ENCODE measurements around the gene LMBR1L. TPM values are rescaled to one million over a fixed set of nuclear protein-coding genes. Genes with fewer than 3 reads are reported as not detected.

Gene LMBR1L
- total and polyA plus RNA-seq, 4 experiments from 2014 or later = 35.9 to 226 (median 134) TPM

DNA sequence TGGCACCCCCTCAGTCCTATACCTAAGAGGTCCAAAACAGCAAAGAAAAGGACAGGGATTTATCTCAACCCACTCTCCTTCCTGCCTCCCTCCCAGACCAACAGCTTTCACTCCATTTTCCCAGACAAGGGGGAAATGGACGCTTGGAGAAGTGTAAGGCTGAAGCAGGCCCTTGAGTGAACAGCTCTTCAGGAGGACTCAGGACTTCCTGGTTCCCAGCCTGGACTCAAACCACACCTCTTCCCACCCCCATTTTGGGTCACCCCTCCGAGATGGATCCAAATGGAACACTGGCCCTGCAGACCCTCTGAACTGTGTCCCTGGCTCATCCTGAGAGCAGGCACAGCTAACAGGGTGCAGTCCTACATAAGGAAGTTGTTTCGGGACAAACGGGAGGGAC is 52.8 kb downstream of the LMBR1L start:
- Mint-ChIP-seq H3K4me1 (peaks cover 45 to 69% (median 58%) of the 10 kb centered on the region in 4 donors), H3K36me3 (peaks cover 16 to 44% of the 10 kb centered on the region in 2 donors), H3K4me3 (peak overlapping the region; percentile 90 to 96 (median 94)), H3K27me3 (no peaks in the 10 kb centered on the region), H3K9me3 (peaks cover 0 to 1% (median 0%) of the 10 kb centered on the region in 8 donors), H3K27ac (peak overlapping the region; percentile 76 to 96 (median 89))
- no peaks in the 10 kb centered on the region for H3K27me3 ChIP-seq (ENCODE audit: insufficient read depth, low read length)
- DNase-seq = no peak
- H3K36me3 ChIP-seq (ENCODE audit: insufficient read depth, low read length) = peaks cover 22% of the 10 kb centered on the region
- H3K27ac ChIP-seq (ENCODE audit: low read depth, low read length) = peak overlapping the region; percentile 90
- peaks cover 56% of the 10 kb centered on the region for H3K4me1 ChIP-seq (ENCODE audit: insufficient read depth, low read length)
- intact Hi-C loops (cut with micrococcal nuclease) = loop anchor here (2.0 kb wide), 1 partner anchor 39 kb away; the partner anchor contains the start of gene PRKAG1
- H3K9me3 ChIP-seq (ENCODE audit: control insufficient read depth in 1 of 2, low read length in 2 of 2) = no peaks in the 10 kb centered on the region
- CTCF ChIA-PET (ENCODE audit: partially characterized antibody) = interaction anchor here (0.7 to 2.0 kb wide), 5 partner anchors 13 to 72 kb away, joined by 3 to 5 read pairs (median 4); no protein-coding TSS in a partner anchor
- POLR2A ChIA-PET (ENCODE audit: partially characterized antibody) = interaction anchor here (0.9 to 2.0 kb wide), 6 partner anchors 12 to 130 kb away, joined by 3 to 12 read pairs (median 4); partner anchors contain the start of genes LMBR1L, RHEBL1, TUBA1A and TUBA1B
- H3K4me3 ChIP-seq (ENCODE audit: low read length in 2 of 2) = peak overlapping the region; percentile 82 to 97

DNA sequence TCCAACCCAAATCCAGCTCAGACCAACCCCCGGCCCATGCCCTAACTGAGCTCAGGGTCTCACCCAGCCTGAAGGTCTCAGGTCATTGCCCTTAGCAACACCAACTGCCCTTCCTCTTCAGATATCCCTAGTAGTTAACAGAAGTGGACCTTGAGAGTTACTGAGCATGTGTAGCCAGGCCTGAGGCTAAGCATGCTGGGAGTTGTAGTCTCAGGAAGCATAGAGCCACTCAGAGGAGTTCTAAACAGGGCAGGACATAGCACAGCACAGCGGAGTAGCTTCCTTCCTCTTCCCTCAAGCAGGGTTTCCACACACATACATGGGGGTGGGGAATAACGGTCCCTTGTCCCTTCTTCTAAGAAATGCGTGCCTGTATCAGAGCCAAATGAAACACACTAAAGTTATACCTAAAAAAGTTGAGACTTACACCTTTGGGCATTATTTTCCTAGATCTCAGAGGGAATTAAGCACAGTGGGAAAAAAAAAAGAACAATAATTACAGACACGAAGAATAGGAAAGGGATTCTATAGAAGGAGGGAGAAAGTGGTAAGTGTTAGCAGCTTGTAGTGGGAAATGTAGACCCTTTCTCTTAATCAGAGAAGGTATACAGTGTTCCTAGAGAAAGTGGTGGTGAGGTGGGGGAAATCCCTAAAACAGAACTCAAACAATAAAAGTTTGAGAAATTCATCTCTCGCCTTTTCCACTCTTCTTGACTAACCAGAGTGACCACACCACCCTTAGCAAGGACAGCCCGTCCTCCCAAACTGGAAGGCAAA is 54.5 kb downstream of the LMBR1L start:
- Histone ChIP-seq H3K36me3 (ENCODE audit: insufficient read depth, low read length) (peaks cover 39% of the 10 kb centered on the region), H3K27me3 (ENCODE audit: insufficient read depth, low read length) (no peaks in the 10 kb centered on the region), H3K9me3 (ENCODE audit: control insufficient read depth in 1 of 2, low read length in 2 of 2) (no peaks in the 10 kb centered on the region), H3K27ac (ENCODE audit: low read depth, low read length) (peak overlapping the region; percentile 90), H3K4me3 (ENCODE audit: low read length in 2 of 2) (peak overlapping the region in 1 of 2 donors; percentile 13), H3K4me1 (ENCODE audit: insufficient read depth, low read length) (peaks cover 51% of the 10 kb centered on the region)
- Mint-ChIP-seq H3K9me3 (peaks cover 0 to 1% (median 0%) of the 10 kb centered on the region in 8 donors), H3K27ac (peak overlapping the region; percentile 76 to 96 (median 89)), H3K4me3 (peak overlapping the region; percentile 73 to 96 (median 92)), H3K27me3 (no peaks in the 10 kb centered on the region), H3K4me1 (peaks cover 48 to 67% (median 56%) of the 10 kb centered on the region in 4 donors), H3K36me3 (peaks cover 31 to 59% of the 10 kb centered on the region in 2 donors)
- intact Hi-C loops (cut with micrococcal nuclease) = loop anchor here (2.0 kb wide), 1 partner anchor 37 kb away; the partner anchor contains the start of gene PRKAG1
- DNase-seq = peak; percentile 54 to 74 (median 58)
- CTCF ChIA-PET (ENCODE audit: partially characterized antibody) = interaction anchor here (0.5 to 4.5 kb wide), 4 partner anchors 8 to 58 kb away, joined by 4 to 26 read pairs (median 7); no protein-coding TSS in a partner anchor
- POLR2A ChIA-PET (ENCODE audit: partially characterized antibody) = interaction anchor here (0.8 to 1.9 kb wide), 7 partner anchors 14 to 75 kb away, joined by 3 to 13 read pairs (median 7); partner anchors contain the start of genes RHEBL1 and TUBA1B

DNA sequence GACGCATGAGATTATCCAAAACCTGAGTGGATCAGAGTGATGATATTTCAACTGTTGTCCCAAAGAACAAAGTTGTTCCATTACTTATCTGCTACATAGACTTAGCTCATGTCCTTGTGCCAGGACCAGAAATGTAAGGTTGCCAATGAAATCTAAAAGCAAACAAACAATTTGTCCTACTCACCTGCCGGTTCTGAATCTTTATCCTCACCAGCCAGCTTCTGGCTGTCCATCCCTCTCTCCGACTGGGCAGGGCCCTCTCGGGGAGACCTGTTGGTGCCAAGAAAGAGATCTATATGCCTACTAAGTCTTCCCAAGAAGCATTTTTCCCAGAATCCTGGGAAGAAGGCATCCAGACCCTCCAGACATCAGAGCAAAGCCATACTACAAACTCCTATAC is 55.6 kb downstream of the LMBR1L start:
- peak overlapping the region in 6 of 7 donors; percentile 46 to 96 (median 81) for H3K27ac Mint-ChIP-seq
- no peak for DNase-seq
- H3K4me3 Mint-ChIP-seq = peak overlapping the region in 1 of 8 donors; percentile 39
- Histone ChIP-seq H3K36me3 (ENCODE audit: insufficient read depth, low read length) (peaks cover 50% of the 10 kb centered on the region), H3K27ac (ENCODE audit: low read depth, low read length) (no peak overlapping the region), H3K4me1 (ENCODE audit: insufficient read depth, low read length) (peaks cover 48% of the 10 kb centered on the region), H3K4me3 (ENCODE audit: low read length in 2 of 2) (no peak overlapping the region), H3K9me3 (ENCODE audit: control insufficient read depth in 1 of 2, low read length in 2 of 2) (no peaks in the 10 kb centered on the region), H3K27me3 (ENCODE audit: insufficient read depth, low read length) (no peaks in the 10 kb centered on the region)
- ChIA-PET CTCF (ENCODE audit: partially characterized antibody) (interaction anchor here (1.7 to 4.5 kb wide), 3 partner anchors 9 to 32 kb away, joined by 3 to 26 read pairs (median 9); no protein-coding TSS in a partner anchor), POLR2A (ENCODE audit: partially characterized antibody) (interaction anchor here (1.0 to 1.9 kb wide), 6 partner anchors 9 to 76 kb away, joined by 3 to 13 read pairs (median 6); partner anchors contain the start of genes RHEBL1 and TUBA1B)
- no peaks in the 10 kb centered on the region for H3K27me3 Mint-ChIP-seq
- peaks cover 36 to 63% of the 10 kb centered on the region in 2 donors for H3K36me3 Mint-ChIP-seq
- peaks cover 46 to 71% (median 52%) of the 10 kb centered on the region in 4 donors for H3K4me1 Mint-ChIP-seq
- no peaks in the 10 kb centered on the region for H3K9me3 Mint-ChIP-seq
- intact Hi-C loops (cut with micrococcal nuclease) = no loop called here

DNA sequence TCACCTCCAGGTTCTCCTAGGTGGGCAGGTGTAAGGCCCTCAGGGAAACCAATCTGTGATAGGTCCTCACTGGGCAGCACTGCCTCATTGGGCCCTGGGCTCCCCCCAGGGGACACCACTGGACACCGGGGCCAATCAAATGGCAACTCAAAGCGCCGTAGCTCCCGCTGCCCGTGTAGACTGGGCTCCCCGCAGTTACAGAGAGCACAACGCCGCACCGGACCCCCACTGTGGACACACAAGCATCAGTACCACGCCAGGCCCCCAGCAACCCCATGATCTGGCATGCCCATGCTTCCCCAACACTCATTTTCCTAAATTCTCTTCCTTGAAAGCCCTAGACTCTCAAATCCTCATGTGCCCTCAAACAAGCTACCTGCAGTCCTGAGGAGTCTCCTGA is 56.1 kb downstream of the LMBR1L start:
- H3K27me3 Mint-ChIP-seq = no peaks in the 10 kb centered on the region
- H3K27ac Mint-ChIP-seq = peak overlapping the region in 4 of 7 donors; percentile 46 to 96 (median 81)
- no peak for DNase-seq
- H3K4me1 Mint-ChIP-seq = peaks cover 46 to 71% (median 52%) of the 10 kb centered on the region in 4 donors
- Histone ChIP-seq H3K4me1 (ENCODE audit: insufficient read depth, low read length) (peaks cover 48% of the 10 kb centered on the region), H3K36me3 (ENCODE audit: insufficient read depth, low read length) (peaks cover 55% of the 10 kb centered on the region), H3K4me3 (ENCODE audit: low read length in 2 of 2) (no peak overlapping the region), H3K27me3 (ENCODE audit: insufficient read depth, low read length) (no peaks in the 10 kb centered on the region), H3K9me3 (ENCODE audit: control insufficient read depth in 1 of 2, low read length in 2 of 2) (no peaks in the 10 kb centered on the region), H3K27ac (ENCODE audit: low read depth, low read length) (no peak overlapping the region)
- H3K9me3 Mint-ChIP-seq = no peaks in the 10 kb centered on the region
- peak overlapping the region in 1 of 8 donors; percentile 39 for H3K4me3 Mint-ChIP-seq
- peaks cover 36 to 68% of the 10 kb centered on the region in 2 donors for H3K36me3 Mint-ChIP-seq
- intact Hi-C loops (cut with micrococcal nuclease) = no loop called here
- ChIA-PET CTCF (ENCODE audit: partially characterized antibody) (interaction anchor here (1.7 to 4.5 kb wide), 3 partner anchors 10 to 32 kb away, joined by 3 to 26 read pairs (median 9); no protein-coding TSS in a partner anchor), POLR2A (ENCODE audit: partially characterized antibody) (interaction anchor here (1.0 to 1.9 kb wide), 3 partner anchors 9 to 76 kb away, joined by 3 to 13 read pairs (median 7); partner anchors contain the start of gene TUBA1B)

DNA sequence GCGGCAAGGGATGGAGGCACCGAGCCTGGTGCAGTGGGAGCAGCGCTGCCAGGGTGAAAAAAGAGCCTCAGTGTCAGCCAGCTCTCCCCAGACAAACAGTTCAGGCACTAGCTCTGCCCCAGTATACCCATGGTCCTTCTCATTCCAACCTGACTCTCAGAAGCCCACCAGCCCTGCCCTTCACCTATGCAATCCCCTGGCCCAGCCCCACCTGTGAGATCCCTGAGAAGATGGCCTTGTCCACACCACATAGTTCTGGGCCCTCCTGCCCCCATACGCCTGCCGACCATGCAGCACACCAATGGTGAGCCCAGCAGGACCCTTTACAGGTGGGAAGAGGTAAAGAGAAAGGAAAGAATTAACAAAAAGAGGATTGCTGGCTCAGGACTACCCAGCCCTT is 56.6 kb downstream of the LMBR1L start:
- intact Hi-C loops (cut with micrococcal nuclease) = no loop called here
- Mint-ChIP-seq H3K27me3 (no peaks in the 10 kb centered on the region), H3K9me3 (no peaks in the 10 kb centered on the region), H3K36me3 (peaks cover 36 to 68% of the 10 kb centered on the region in 2 donors), H3K4me1 (peaks cover 46 to 68% (median 49%) of the 10 kb centered on the region in 4 donors), H3K27ac (no peak overlapping the region), H3K4me3 (no peak overlapping the region)
- H3K9me3 ChIP-seq (ENCODE audit: control insufficient read depth in 1 of 2, low read length in 2 of 2) = no peaks in the 10 kb centered on the region
- no peak overlapping the region for H3K4me3 ChIP-seq (ENCODE audit: low read length in 2 of 2)
- H3K27me3 ChIP-seq (ENCODE audit: insufficient read depth, low read length) = no peaks in the 10 kb centered on the region
- H3K4me1 ChIP-seq (ENCODE audit: insufficient read depth, low read length) = peaks cover 46% of the 10 kb centered on the region
- DNase-seq = no peak
- POLR2A ChIA-PET (ENCODE audit: partially characterized antibody) = interaction anchor here (1.2 to 1.3 kb wide), 2 partner anchors 10 to 16 kb away, joined by 3 read pairs; partner anchors contain the start of gene RHEBL1
- H3K27ac ChIP-seq (ENCODE audit: low read depth, low read length) = no peak overlapping the region
- H3K36me3 ChIP-seq (ENCODE audit: insufficient read depth, low read length) = peaks cover 60% of the 10 kb centered on the region
- CTCF ChIA-PET (ENCODE audit: partially characterized antibody) = interaction anchor here (0.8 to 4.5 kb wide), 4 partner anchors 10 to 57 kb away, joined by 3 to 26 read pairs (median 3); no protein-coding TSS in a partner anchor

DNA sequence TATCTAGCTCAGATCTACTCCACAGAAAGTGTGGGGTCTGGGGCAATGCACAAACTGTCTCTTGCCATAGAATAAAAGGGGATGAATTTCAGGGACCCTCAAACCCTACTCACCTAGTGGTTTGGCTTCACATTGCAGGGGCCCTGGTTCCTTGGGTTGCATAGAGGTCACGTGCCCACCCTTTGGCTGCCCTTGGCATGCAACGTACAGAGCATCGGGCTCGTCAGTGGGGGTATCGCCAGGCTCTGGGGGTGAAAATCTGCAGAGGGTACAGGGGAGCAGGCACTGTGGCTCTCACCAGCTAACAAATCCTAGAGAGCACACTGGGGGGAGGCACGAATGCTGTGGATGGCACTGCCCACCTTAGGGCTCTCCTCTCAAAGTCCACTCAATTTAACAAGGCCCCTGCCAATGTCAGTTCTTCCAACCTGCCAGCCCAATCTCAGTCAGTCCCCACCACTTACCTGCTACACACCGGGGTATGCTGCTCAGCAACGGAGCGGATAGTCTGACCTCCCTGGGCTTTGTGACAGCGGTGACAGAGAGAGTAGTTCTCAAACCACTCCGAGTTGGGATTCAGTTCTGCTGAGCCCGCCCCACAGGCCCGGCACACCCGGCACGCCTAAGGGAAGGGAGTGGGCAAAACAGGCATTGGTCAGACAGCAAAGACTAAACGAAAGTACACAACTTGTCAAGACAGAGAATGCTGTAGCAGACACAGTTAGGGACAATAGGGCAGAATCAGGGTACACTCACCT is 58.0 kb downstream of the LMBR1L start:
- no peaks in the 10 kb centered on the region for H3K9me3 Mint-ChIP-seq
- peak overlapping the region in 1 of 7 donors; percentile 60 for H3K27ac Mint-ChIP-seq
- Histone ChIP-seq H3K9me3 (ENCODE audit: control insufficient read depth in 1 of 2, low read length in 2 of 2) (no peaks in the 10 kb centered on the region), H3K4me3 (ENCODE audit: low read length in 2 of 2) (no peak overlapping the region), H3K4me1 (ENCODE audit: insufficient read depth, low read length) (peaks cover 31% of the 10 kb centered on the region), H3K27ac (ENCODE audit: low read depth, low read length) (no peak overlapping the region), H3K36me3 (ENCODE audit: insufficient read depth, low read length) (peaks cover 74% of the 10 kb centered on the region), H3K27me3 (ENCODE audit: insufficient read depth, low read length) (no peaks in the 10 kb centered on the region)
- H3K4me1 Mint-ChIP-seq = peaks cover 32 to 53% (median 35%) of the 10 kb centered on the region in 4 donors
- ChIA-PET CTCF (ENCODE audit: partially characterized antibody) (interaction anchor here (4.5 kb wide), 1 partner anchor 12 kb away, joined by 26 read pairs; no protein-coding TSS in a partner anchor), POLR2A (ENCODE audit: partially characterized antibody) (interaction anchor here (1.2 to 1.3 kb wide), 2 partner anchors 12 to 17 kb away, joined by 3 read pairs; partner anchors contain the start of gene RHEBL1)
- peak overlapping the region in 1 of 8 donors; percentile 42 for H3K4me3 Mint-ChIP-seq
- no peaks in the 10 kb centered on the region for H3K27me3 Mint-ChIP-seq
- H3K36me3 Mint-ChIP-seq = peaks cover 50 to 79% of the 10 kb centered on the region in 2 donors
- DNase-seq = no peak
- intact Hi-C loops (cut with micrococcal nuclease) = no loop called here
